ENCODE results near the gene CMSS1. TPM values are rescaled to one million over a fixed set of nuclear protein-coding genes. Genes with fewer than 3 reads are reported as not detected.

The CMSS1 gene
- total RNA-seq, 1 experiment from 2014 or later = 86.3 TPM

DNA sequence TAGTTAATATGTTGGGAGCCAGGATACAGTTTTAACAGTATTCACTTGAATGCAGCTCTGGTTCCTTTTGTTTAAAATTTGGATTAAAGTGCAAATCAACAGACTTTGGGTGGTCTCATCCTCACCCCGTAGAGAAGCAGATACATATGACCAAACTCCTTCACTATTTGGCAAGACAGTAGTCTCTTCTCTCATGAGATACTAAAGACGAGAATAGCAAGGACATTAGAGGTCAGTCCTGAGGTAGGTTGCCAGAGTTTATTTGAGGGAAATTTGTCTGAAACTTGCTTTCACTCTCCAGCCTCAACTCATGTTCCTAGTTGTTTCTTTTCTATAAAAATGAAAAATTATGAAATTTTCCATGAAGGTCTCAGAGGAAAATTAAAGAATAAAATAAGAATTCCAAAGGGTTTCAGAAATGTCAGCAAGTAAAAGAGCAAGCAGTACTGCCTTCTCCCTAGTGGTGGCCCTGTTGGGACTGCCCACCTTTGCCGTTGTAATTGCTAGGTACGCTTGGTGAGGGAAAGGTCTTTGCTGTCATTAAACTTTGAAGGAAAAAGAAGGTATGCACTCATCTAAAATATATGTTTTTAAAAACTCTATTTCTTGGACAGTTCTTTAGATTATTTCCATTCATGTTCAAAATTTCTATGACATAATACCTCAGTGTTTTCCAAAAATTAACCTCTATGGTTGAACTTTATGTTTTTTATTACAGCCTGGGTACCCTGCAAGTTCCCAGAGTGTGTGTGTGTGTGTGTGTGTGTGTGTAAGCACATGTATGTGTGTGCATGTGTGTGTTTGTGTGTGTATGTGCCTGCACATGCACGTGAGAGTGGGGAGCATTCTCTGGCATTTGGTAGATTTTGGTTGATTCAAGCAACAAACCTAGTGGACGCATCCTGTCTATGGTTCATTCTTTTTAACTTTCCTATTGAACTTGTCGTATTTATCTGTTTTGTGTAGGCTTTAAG lies 111.4 kb downstream of the CMSS1 start:
- Histone ChIP-seq H3K9me3 (ENCODE audit: control insufficient read depth, insufficient read depth, low read depth, low read length) (no peaks in the 10 kb centered on the region), H3K27me3 (ENCODE audit: control insufficient read depth, insufficient read depth, low read length) (no peaks in the 10 kb centered on the region), H3K4me1 (ENCODE audit: control insufficient read depth, insufficient read depth, low read length) (no peaks in the 10 kb centered on the region), H3K4me3 (ENCODE audit: low read depth in 2 of 2, low read length in 2 of 2) (no peak overlapping the region), H3K36me3 (ENCODE audit: control insufficient read depth, insufficient read depth, low read length) (no peaks in the 10 kb centered on the region), H3K27ac (ENCODE audit: low read length) (no peak overlapping the region)
- BruUV-seq (replicated peaks) = no TSS peak
- in situ Hi-C loops (cut with HindIII; ENCODE audit: low pct_unique_long_range_greater_than_20kb, low sequenced_read_pairs) (no loop called here), intact Hi-C loops (cut with micrococcal nuclease; ENCODE audit: unreplicated experiment) (no loop called here)
- TF ChIP-seq SIN3A (IDR thresholded peaks at IDR 0.05; ENCODE audit: borderline replicate concordance, insufficient read depth, low read depth, low read length) (no peak), POLR2AphosphoS5 (IDR thresholded peaks at IDR 0.05; ENCODE audit: low read depth, low read length) (no peak), TCF7L2 (IDR thresholded peaks at IDR 0.05; ENCODE audit: low read depth, low read length) (no peak), REST (IDR thresholded peaks at IDR 0.05; ENCODE audit: insufficient read depth in 1 of 2, low read depth in 2 of 2, low read length in 1 of 2) (no peak)
- TF ChIP-seq, protein P1, sequence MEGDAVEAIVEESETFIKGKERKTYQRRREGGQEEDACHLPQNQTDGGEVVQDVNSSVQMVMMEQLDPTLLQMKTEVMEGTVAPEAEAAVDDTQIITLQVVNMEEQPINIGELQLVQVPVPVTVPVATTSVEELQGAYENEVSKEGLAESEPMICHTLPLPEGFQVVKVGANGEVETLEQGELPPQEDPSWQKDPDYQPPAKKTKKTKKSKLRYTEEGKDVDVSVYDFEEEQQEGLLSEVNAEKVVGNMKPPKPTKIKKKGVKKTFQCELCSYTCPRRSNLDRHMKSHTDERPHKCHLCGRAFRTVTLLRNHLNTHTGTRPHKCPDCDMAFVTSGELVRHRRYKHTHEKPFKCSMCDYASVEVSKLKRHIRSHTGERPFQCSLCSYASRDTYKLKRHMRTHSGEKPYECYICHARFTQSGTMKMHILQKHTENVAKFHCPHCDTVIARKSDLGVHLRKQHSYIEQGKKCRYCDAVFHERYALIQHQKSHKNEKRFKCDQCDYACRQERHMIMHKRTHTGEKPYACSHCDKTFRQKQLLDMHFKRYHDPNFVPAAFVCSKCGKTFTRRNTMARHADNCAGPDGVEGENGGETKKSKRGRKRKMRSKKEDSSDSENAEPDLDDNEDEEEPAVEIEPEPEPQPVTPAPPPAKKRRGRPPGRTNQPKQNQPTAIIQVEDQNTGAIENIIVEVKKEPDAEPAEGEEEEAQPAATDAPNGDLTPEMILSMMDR (IDR thresholded peaks at IDR 0.05) = peak; percentile 20; the same call in 1 of the 2 replicates
- ChIA-PET CTCF (no interaction called here), POLR2A (no interaction called here)
- DNase-seq (ENCODE audit: low read depth, low spot score) = no peak
- ATAC-seq = no peak

DNA sequence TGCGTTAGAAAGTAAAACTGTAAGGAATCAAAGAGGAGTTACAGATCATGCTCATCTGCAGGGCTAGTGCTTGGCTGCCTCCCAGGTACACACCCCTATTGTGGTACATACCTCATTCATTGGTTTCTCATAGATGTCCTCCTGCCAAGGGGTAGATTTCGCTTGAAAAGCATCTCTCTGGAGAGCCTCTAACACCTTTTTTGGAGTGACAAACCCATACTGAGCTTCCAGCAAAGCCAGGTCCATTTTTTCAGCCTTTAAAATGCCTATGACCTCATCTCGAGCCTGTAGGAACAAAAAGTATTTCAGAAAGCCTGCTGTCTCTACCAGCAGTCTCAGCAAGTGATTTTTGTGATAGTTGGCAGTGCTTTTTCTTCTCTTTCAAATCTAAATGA lies 112.1 kb downstream of the CMSS1 start:
- BruUV-seq (replicated peaks) = no TSS peak
- no peaks in the 10 kb centered on the region for H3K4me1 ChIP-seq (ENCODE audit: control insufficient read depth, insufficient read depth, low read length)
- ChIA-PET POLR2A (no interaction called here), CTCF (no interaction called here)
- TF ChIP-seq SIN3A (IDR thresholded peaks at IDR 0.05; ENCODE audit: borderline replicate concordance, insufficient read depth, low read depth, low read length) (no peak), REST (IDR thresholded peaks at IDR 0.05; ENCODE audit: insufficient read depth in 1 of 2, low read depth in 2 of 2, low read length in 1 of 2) (no peak), POLR2AphosphoS5 (IDR thresholded peaks at IDR 0.05; ENCODE audit: low read depth, low read length) (no peak), TCF7L2 (IDR thresholded peaks at IDR 0.05; ENCODE audit: low read depth, low read length) (no peak)
- TF ChIP-seq, protein P1 (IDR thresholded peaks at IDR 0.05) = no peak
- H3K27me3 ChIP-seq (ENCODE audit: control insufficient read depth, insufficient read depth, low read length) = no peaks in the 10 kb centered on the region
- H3K4me3 ChIP-seq (ENCODE audit: low read depth in 2 of 2, low read length in 2 of 2) = no peak overlapping the region
- no peaks in the 10 kb centered on the region for H3K36me3 ChIP-seq (ENCODE audit: control insufficient read depth, insufficient read depth, low read length)
- intact Hi-C loops (cut with micrococcal nuclease; ENCODE audit: unreplicated experiment) (no loop called here), in situ Hi-C loops (cut with HindIII; ENCODE audit: low pct_unique_long_range_greater_than_20kb, low sequenced_read_pairs) (no loop called here)
- no peak for DNase-seq (ENCODE audit: low read depth, low spot score)
- H3K9me3 ChIP-seq (ENCODE audit: control insufficient read depth, insufficient read depth, low read depth, low read length) = no peaks in the 10 kb centered on the region
- no peak overlapping the region for H3K27ac ChIP-seq (ENCODE audit: low read length)
- ATAC-seq = no peak
